ENCODE measurements around the gene POLE3. TPM values are rescaled to one million over a fixed set of nuclear protein-coding genes. Genes with fewer than 3 reads are reported as not detected.
"Not testable (repeated sequence)": the region's sequence is repeated elsewhere in the genome, so short reads cannot be mapped to it uniquely, and the experiment has no call there.

Gene POLE3
- total RNA-seq, 6 experiments from 2014 or later, result 13.8 to 24.5 (median 16.6) TPM

GRCh38 chr9:113381909-113382411, 28.5 kb downstream of the POLE3 start:
- 37% methylated on average over 6 of the region's 8 CpGs for WGBS (ENCODE audit: insufficient coverage, low coverage, low lambda C conversion rate, missing lambda C conversion rate)
- ATAC-seq, result peak; percentile 67 to 80 (median 75)
- H3K27ac ChIP-seq, result peak overlapping the region in 2 of 3 donors; percentile 37 to 76

GRCh38 chr9:113381441-113381840, 29.0 kb downstream of the POLE3 start:
- WGBS (ENCODE audit: insufficient coverage, low coverage, low lambda C conversion rate, missing lambda C conversion rate), result 59% methylated on average over 5 of the region's 7 CpGs
- H3K4me1 ChIP-seq, result peaks cover 0 to 61% (median 19%) of the 10 kb centered on the region in 4 donors
- not testable (repeated sequence) for ATAC-seq

More at GRCh38 chr9:113381909-113382411, 28.5 kb downstream of the POLE3 start:
- intact Hi-C loops (cut with DNase I), result no loop called here
- peak in 2 of 3 donors; percentile 69 to 88 for DNase-seq
- Histone ChIP-seq H3K9me3 (no peaks in the 10 kb centered on the region), H3K4me3 (no peak overlapping the region), H3K36me3 (peaks cover 0 to 2% (median 0%) of the 10 kb centered on the region in 4 donors), H3K4me1 (peaks cover 0 to 66% (median 22%) of the 10 kb centered on the region in 4 donors), H3K27me3 (no peaks in the 10 kb centered on the region)
- TF ChIP-seq CTCF (IDR thresholded peaks at IDR 0.05), result no peak
- no peak for TF ChIP-seq POLR2A (IDR thresholded peaks at IDR 0.05)

GRCh38 chr9:113380869-113381378, 29.6 kb downstream of the POLE3 start:
- intact Hi-C loops (cut with DNase I), result no loop called here
- H3K27me3 ChIP-seq, result no peaks in the 10 kb centered on the region
- TF ChIP-seq CTCF (IDR thresholded peaks at IDR 0.05) (no peak), POLR2A (IDR thresholded peaks at IDR 0.05) (no peak)
- H3K36me3 ChIP-seq, result no peaks in the 10 kb centered on the region
- no peak for ATAC-seq
- peak overlapping the region in 2 of 3 donors; percentile 40 to 50 for H3K27ac ChIP-seq
- DNase-seq, result no peak
- peaks cover 0 to 56% (median 18%) of the 10 kb centered on the region in 4 donors for H3K4me1 ChIP-seq
- no CpG with 5 or more reads among the region's 1 CpG for WGBS (ENCODE audit: insufficient coverage, low coverage, low lambda C conversion rate, missing lambda C conversion rate)
- H3K4me3 ChIP-seq, result no peak overlapping the region
- no peaks in the 10 kb centered on the region for H3K9me3 ChIP-seq

More at GRCh38 chr9:113381441-113381840, 29.0 kb downstream of the POLE3 start:
- H3K27me3 ChIP-seq; intact Hi-C loops (cut with DNase I); H3K4me3 ChIP-seq; H3K36me3 ChIP-seq; DNase-seq; H3K9me3 ChIP-seq: not testable (repeated sequence)
- peak overlapping the region in 2 of 3 donors; percentile 37 to 76 for H3K27ac ChIP-seq

- WGBS (ENCODE audit: insufficient coverage, low coverage, low lambda C conversion rate, missing lambda C conversion rate), result 52% methylated on average over 2 of the region's 2 CpGs
- ATAC-seq; DNase-seq; H3K4me3 ChIP-seq; H3K36me3 ChIP-seq; H3K9me3 ChIP-seq; intact Hi-C loops (cut with DNase I); H3K27me3 ChIP-seq: not testable (repeated sequence)
- Histone ChIP-seq H3K27ac (peak overlapping the region in 1 of 3 donors; percentile 40), H3K4me1 (peaks cover 0 to 61% (median 21%) of the 10 kb centered on the region in 4 donors)
Measured at GRCh38 chr9:113379829-113380210, 30.7 kb downstream of the POLE3 start.

- H3K9me3 ChIP-seq; intact Hi-C loops (cut with DNase I); DNase-seq; H3K27me3 ChIP-seq; H3K4me3 ChIP-seq; ATAC-seq: not testable (repeated sequence)
- WGBS (ENCODE audit: insufficient coverage, low coverage, low lambda C conversion rate, missing lambda C conversion rate), result 29% methylated on average over 23 of the region's 24 CpGs
- Histone ChIP-seq H3K4me1 (peaks cover 0 to 62% (median 24%) of the 10 kb centered on the region in 4 donors), H3K27ac (peak overlapping the region in 2 of 3 donors; percentile 16 to 60), H3K36me3 (peaks cover 0 to 10% (median 2%) of the 10 kb centered on the region in 4 donors)
Measured at GRCh38 chr9:113379094-113379828, 31.2 kb downstream of the POLE3 start.
